HFFc6 (cell line): Measurements from ENCODE around the gene PVALB. TPM values are rescaled to one million over a fixed set of nuclear protein-coding genes. Genes with fewer than 3 reads are reported as not detected.

Experiments
- DNase-seq: peaks from one replicate; pipeline ENCODE4 v3.0.0-alpha.2; 2018
- H3K27ac Mint-ChIP-seq: 2 replicates; pipeline ENCODE4 v1.8.0; 2020; ENCODE audit warnings: mild to moderate bottlenecking, mixed read lengths
- H3K27me3 Mint-ChIP-seq: 2 replicates; pipeline ENCODE4 v1.8.0; 2021; ENCODE audit warnings: mild to moderate bottlenecking, moderate library complexity, mixed read lengths; ENCODE audit not compliant: insufficient read depth
- H3K36me3 Mint-ChIP-seq: 2 replicates; pipeline ENCODE4 v1.8.0; 2021; ENCODE audit warnings: low read depth, mixed read lengths
- H3K4me1 Mint-ChIP-seq: 2 replicates; pipeline ENCODE4 v1.8.0; 2020; ENCODE audit warnings: low read depth, mixed read lengths
- H3K4me3 Mint-ChIP-seq: 2 replicates; pipeline ENCODE4 v1.8.0; 2020; ENCODE audit warnings: mild to moderate bottlenecking, moderate library complexity, mixed read lengths
- H3K9me3 Mint-ChIP-seq: 2 replicates; pipeline ENCODE4 v1.8.0; 2020; ENCODE audit warnings: mild to moderate bottlenecking, mixed read lengths
- total RNA-seq, 6 experiments: library from RNA; stranded (reverse); fragmentation: NEBNext Ultra II Directional; extraction: Animal tissue kit (Norgen Biotek cat#: 25700); gene quantifications; 2 replicates in 1 of 6; 3 replicates in 5 of 6; pipeline ENCODE4 v1.2.3, GENCODE V29; 2021
- TF ChIP-seq, protein P1 (sequence below): fragments of 200-600 bp; sonication (generic); IDR thresholded peaks from 2 replicates; pipeline ENCODE4 v1.5.0; 2021; ENCODE audit warnings: antibody characterized with exemption, mild to moderate bottlenecking

The PVALB gene
- total RNA-seq, 6 experiments from 2014 or later, result not detected

DNA sequence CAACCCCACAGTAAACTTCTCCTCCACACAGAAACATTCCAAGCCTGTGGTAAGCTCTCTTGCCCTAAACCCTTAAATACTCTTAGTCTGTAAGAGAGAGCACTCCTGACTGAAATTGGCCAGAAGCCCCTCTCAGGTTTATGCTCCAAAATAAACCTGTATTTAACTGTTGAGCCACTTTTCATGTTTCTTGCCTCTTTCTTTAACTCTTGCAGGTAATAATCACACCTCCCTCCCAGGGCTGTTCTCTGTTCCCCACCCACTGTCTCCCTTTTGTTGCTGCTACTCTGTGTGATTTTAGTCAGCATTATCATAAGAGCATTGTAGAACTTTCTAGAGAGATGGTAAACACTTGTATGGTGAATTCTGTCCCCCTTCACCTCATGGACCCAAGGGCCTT, 38.8 kb downstream of the PVALB start:
- Mint-ChIP-seq H3K9me3 (no peaks in the 10 kb centered on the region), H3K4me1 (peaks cover 29% of the 10 kb centered on the region), H3K4me3 (no peak overlapping the region), H3K36me3 (peaks cover 4% of the 10 kb centered on the region), H3K27ac (no peak overlapping the region), H3K27me3 (peaks cover 10% of the 10 kb centered on the region; the same call in 1 of the 2 replicates)
- DNase-seq, result no peak
- TF ChIP-seq, protein P1, sequence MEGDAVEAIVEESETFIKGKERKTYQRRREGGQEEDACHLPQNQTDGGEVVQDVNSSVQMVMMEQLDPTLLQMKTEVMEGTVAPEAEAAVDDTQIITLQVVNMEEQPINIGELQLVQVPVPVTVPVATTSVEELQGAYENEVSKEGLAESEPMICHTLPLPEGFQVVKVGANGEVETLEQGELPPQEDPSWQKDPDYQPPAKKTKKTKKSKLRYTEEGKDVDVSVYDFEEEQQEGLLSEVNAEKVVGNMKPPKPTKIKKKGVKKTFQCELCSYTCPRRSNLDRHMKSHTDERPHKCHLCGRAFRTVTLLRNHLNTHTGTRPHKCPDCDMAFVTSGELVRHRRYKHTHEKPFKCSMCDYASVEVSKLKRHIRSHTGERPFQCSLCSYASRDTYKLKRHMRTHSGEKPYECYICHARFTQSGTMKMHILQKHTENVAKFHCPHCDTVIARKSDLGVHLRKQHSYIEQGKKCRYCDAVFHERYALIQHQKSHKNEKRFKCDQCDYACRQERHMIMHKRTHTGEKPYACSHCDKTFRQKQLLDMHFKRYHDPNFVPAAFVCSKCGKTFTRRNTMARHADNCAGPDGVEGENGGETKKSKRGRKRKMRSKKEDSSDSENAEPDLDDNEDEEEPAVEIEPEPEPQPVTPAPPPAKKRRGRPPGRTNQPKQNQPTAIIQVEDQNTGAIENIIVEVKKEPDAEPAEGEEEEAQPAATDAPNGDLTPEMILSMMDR, result no peak

DNA sequence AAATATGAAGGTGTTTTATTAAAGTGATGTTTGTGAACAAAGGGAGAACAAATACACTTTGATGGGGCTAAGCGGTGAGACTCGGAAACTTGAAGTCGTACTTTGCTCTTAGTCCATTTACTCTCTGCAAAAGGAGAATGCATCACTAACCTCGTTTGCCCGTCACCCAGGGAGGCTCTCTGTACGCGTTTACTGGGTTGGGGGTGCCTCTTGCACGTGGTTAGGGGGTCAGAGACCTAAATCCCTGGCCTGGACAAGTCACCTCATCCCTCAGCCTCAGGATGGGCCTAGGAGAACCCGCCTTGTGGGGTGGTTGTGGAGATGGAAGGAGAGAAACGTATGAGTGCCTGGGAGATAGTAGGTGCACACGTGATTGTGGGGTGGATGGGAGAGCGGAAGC, 40.1 kb downstream of the PVALB start:
- Mint-ChIP-seq H3K9me3 (no peaks in the 10 kb centered on the region), H3K4me3 (peak overlapping the region; percentile 83), H3K27ac (peak overlapping the region; percentile 32), H3K27me3 (peaks cover 9% of the 10 kb centered on the region; the same call in 1 of the 2 replicates), H3K4me1 (peaks cover 19% of the 10 kb centered on the region), H3K36me3 (peaks cover 7% of the 10 kb centered on the region)
- DNase-seq, result no peak
- TF ChIP-seq, protein P1, result no peak

DNA sequence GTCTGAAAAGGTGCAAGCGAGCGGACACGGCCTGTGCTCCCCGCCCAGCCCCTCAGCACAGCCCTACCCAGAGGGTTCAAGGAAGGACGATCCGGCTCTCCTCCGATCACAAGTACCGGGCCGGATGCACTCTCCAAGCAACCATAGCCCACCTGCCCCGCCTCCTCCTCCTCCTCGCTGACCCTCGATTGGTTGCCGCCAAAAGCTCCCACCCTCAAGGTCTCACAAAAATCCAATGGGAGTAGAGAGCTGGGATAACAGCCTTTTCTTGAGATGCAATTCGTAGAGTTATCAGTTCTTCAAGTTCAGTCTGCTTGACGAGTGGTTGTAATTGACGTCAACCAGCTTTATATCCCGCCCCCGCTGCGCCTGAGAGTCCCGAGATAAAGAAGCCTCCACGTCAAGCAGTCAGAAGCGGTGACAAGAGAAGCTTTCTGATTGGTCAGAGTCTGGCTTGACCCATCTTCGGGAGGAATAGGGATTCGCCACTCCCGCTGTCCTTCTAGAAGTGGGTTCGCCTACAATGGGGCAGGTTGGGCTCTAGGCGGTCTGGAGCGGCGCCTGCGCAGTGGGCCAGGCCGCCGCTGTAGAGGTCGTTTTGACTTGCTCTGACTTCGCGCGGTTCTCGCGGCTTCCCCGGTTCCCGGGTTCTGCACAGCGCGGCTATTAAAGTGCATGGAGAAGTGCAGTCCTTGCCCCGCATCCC, 40.7 kb downstream of the PVALB start, which contains the start of gene IFT27:
TSS of gene IFT27 (minus strand) at position 156 of the 706 bp plus-strand sequence. CDS start 412 bp downstream, outside the sequence.
- TF ChIP-seq, protein P1, result no peak
- H3K36me3 Mint-ChIP-seq, result peaks cover 11% of the 10 kb centered on the region
- H3K27ac Mint-ChIP-seq, result peak within 1 kb of the TSS; percentile 71
- H3K27me3 Mint-ChIP-seq, result peaks cover 9% of the 10 kb centered on the region; the same call in 1 of the 2 replicates
- DNase-seq, result peak; percentile 100
- peaks cover 16% of the 10 kb centered on the region for H3K4me1 Mint-ChIP-seq
- H3K4me3 Mint-ChIP-seq, result peak within 1 kb of the TSS; percentile 91
- no peaks in the 10 kb centered on the region for H3K9me3 Mint-ChIP-seq

DNA sequence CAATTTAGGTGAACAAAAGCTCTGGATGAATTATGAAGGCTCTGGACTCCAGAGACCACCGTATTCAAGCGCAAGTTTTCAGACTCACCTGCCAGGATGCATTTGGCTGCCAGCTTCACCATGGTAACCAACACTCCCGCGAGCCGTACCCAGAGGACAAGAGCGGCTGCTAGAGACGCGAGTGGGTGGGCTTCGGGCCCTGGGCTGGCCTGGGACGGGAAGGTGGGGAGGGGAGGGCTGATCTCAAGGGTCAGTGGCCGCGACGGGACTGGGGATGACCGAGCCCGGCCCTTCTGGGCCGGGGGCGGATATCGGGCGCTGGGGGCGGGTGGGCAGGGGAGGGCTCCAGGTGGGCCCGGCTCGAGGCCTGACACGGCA, 41.3 kb downstream of the PVALB start:
- Mint-ChIP-seq H3K4me3 (peak overlapping the region; percentile 91), H3K36me3 (peaks cover 11% of the 10 kb centered on the region), H3K9me3 (no peaks in the 10 kb centered on the region), H3K27ac (peak overlapping the region; percentile 71), H3K4me1 (peaks cover 16% of the 10 kb centered on the region), H3K27me3 (peaks cover 9% of the 10 kb centered on the region; the same call in 1 of the 2 replicates)
- no peak for DNase-seq
- TF ChIP-seq, protein P1, result no peak

DNA sequence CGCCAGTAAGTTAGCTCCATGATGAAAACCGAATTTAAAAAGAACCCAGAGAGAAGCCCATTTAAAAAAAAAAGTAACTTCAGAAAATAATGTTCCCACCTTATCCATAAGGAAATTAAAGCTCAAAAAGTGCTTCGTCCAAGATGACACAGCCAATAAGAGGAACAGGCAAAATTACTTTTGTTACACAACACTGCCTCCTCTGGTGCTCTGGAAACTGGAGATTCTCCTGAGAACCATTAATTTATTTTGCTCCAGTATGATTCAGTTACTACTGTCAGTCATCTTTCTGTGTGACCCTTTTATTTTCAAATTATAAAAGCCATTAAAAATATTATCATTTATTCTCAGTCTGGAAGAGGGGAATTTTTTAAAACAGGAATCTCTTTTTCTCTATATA, 42.9 kb downstream of the PVALB start:
- H3K27ac Mint-ChIP-seq, result no peak overlapping the region
- peaks cover 11% of the 10 kb centered on the region for H3K36me3 Mint-ChIP-seq
- peak; percentile 28 for DNase-seq
- peaks cover 16% of the 10 kb centered on the region for H3K4me1 Mint-ChIP-seq
- H3K27me3 Mint-ChIP-seq, result peaks cover 9% of the 10 kb centered on the region
- TF ChIP-seq, protein P1, result peak; percentile 72
- no peak overlapping the region for H3K4me3 Mint-ChIP-seq
- no peaks in the 10 kb centered on the region for H3K9me3 Mint-ChIP-seq
